Stimulated activated CD8-positive, alpha-beta memory T cell treated with anti-CD3 and anti-CD28 coated beads, Interleukin-15, amount 100 ng/mL, for 24 hours (primary cell): ENCODE results near the gene ZRANB2.

Experiments used
- DNase-seq: peaks from one replicate; pipeline ENCODE4 v3.0.0-alpha.2; 2020; ENCODE audit warnings: low read depth

The ZRANB2 gene

GRCh38 chr1:71080739-71081696 is at the start of gene ZRANB2:
Gene ZRANB2 (minus strand): TSS chr1:71081035. CDS start chr1:71080995, 40 bp downstream.
- DNase-seq: peak; percentile 66

- no peak for DNase-seq
These were observed 47.2 kb upstream of the ZRANB2 start for GRCh38 chr1:71128060-71128459.

GRCh38 chr1:71118086-71118485 is 37.3 kb upstream of the ZRANB2 start:
- DNase-seq: no peak

- DNase-seq: no peak
These were observed 35.9 kb upstream of the ZRANB2 start for GRCh38 chr1:71116729-71117128.

- DNase-seq: no peak
These were observed 26.0 kb upstream of the ZRANB2 start for GRCh38 chr1:71106658-71107322.

GRCh38 chr1:71104417-71104816 is 23.6 kb upstream of the ZRANB2 start:
- no peak for DNase-seq

- no peak for DNase-seq
These were observed 21.1 kb upstream of the ZRANB2 start for GRCh38 chr1:71101839-71102376.

- no peak for DNase-seq
These were observed 16.6 kb upstream of the ZRANB2 start for GRCh38 chr1:71097428-71097827.

- DNase-seq: no peak
These were observed 14.1 kb upstream of the ZRANB2 start for GRCh38 chr1:71094913-71095312.

- DNase-seq: no peak
These were observed 13.1 kb upstream of the ZRANB2 start for GRCh38 chr1:71093938-71094337.

GRCh38 chr1:71089536-71090270 is 8.9 kb upstream of the ZRANB2 start:
- DNase-seq: no peak

GRCh38 chr1:71088645-71089287 is 7.9 kb upstream of the ZRANB2 start:
- DNase-seq: no peak

- DNase-seq: no peak
These were observed 6.9 kb upstream of the ZRANB2 start for GRCh38 chr1:71087713-71088112.

GRCh38 chr1:71087060-71087459 is 6.2 kb upstream of the ZRANB2 start:
- no peak for DNase-seq

- no peak for DNase-seq
These were observed 5.5 kb upstream of the ZRANB2 start for GRCh38 chr1:71086331-71086730.

GRCh38 chr1:71083271-71083670 is 2.4 kb upstream of the ZRANB2 start:
- no peak for DNase-seq

GRCh38 chr1:71081697-71082080 is 854 bp upstream of the ZRANB2 start:
- no peak for DNase-seq

GRCh38 chr1:71080230-71080738 is 551 bp downstream of the ZRANB2 start:
- DNase-seq: no peak

GRCh38 chr1:71074681-71075080 is 6.2 kb downstream of the ZRANB2 start:
- DNase-seq: no peak

- DNase-seq: no peak
These were observed 8.6 kb downstream of the ZRANB2 start for GRCh38 chr1:71072273-71072672.

- DNase-seq: no peak
These were observed 9.1 kb downstream of the ZRANB2 start for GRCh38 chr1:71071720-71072119.
